H1 (cell line): ENCODE data around the gene ARHGAP22. TPM values are rescaled to one million over a fixed set of nuclear protein-coding genes. Genes with fewer than 3 reads are reported as not detected.

Experiments
- CTCF ChIA-PET: fragments of 300-600 bp; sonication (Branson Sonifier 250); formaldehyde crosslinking; loops from one replicate; lab custom pipeline; 2021; ENCODE audit not compliant: partially characterized antibody; lab: Charles Lee
- POLR2A ChIA-PET: fragments of 300-600 bp; sonication (Branson Sonifier 250); formaldehyde crosslinking; loops from one replicate; lab custom pipeline; 2021; ENCODE audit warnings: inconsistent platforms; ENCODE audit not compliant: partially characterized antibody; lab: Charles Lee
- DNase-seq, 2 experiments: peaks; one replicate each; pipeline versions ENCODE4 v3.0.0 to v3.0.0-alpha.2; 2010 to 2022; ENCODE audit warnings: low spot score in 2 of 2, low read depth in 1 of 2, mixed read lengths in 1 of 2
- FAIRE-seq: peaks from 2 replicates; lab custom pipeline; 2011; peaks lifted over from hg19 to GRCh38; lab: Jason Lieb, UNC
- H2AFZ ChIP-seq: 2 replicates; pipeline ENCODE4 v1.8.1; 2012; ENCODE audit warnings: low read length, inconsistent platforms
- H2AK5ac ChIP-seq: 2 replicates; pipeline ENCODE4 v1.6.1; 2013; ENCODE audit warnings: low read depth, low read length
- H2BK120ac ChIP-seq: replicated peaks from 2 replicates; pipeline ENCODE3; 2013; ENCODE audit warnings: low read depth, low read length, inconsistent platforms
- H2BK12ac ChIP-seq: 2 replicates; pipeline ENCODE4 v1.6.1; 2013; ENCODE audit warnings: low read depth, low read length
- H2BK15ac ChIP-seq: 2 replicates; pipeline ENCODE4 v1.6.1; 2013; ENCODE audit warnings: low read length
- H2BK20ac ChIP-seq: 2 replicates; pipeline ENCODE4 v1.6.1; 2013; ENCODE audit warnings: low read length
- H2BK5ac ChIP-seq: 2 replicates; pipeline ENCODE4 v1.6.1; 2013; ENCODE audit warnings: low read depth, low read length
- H3K14ac ChIP-seq: 2 replicates; pipeline ENCODE4 v1.6.1; 2013; ENCODE audit warnings: inconsistent platforms; ENCODE audit not compliant: insufficient read length
- H3K18ac ChIP-seq: 2 replicates; pipeline ENCODE4 v1.6.1; 2013; ENCODE audit warnings: low read length; ENCODE audit errors: extremely low read depth
- H3K23ac ChIP-seq: 2 replicates; pipeline ENCODE4 v1.6.1; 2013; ENCODE audit warnings: inconsistent platforms; ENCODE audit not compliant: insufficient read length
- H3K23me2 ChIP-seq: 2 replicates; pipeline ENCODE4 v1.6.1; 2013; ENCODE audit warnings: low read depth, low read length
- H3K27ac ChIP-seq: 2 replicates; pipeline ENCODE4 v1.6.1; 2011; ENCODE audit warnings: low read depth, low read length, inconsistent platforms
- H3K27me3 ChIP-seq, 4 experiments: replicated peaks in 1 of 4; 1 replicate in 1 of 4; 2 replicates in 3 of 4; pipeline versions ENCODE4 v1.6.1 to v1.8.1; 2011 to 2013; ENCODE audit warnings: low read length in 3 of 4, mild to moderate bottlenecking in 3 of 4, inconsistent platforms in 2 of 4, mixed read lengths in 2 of 4, moderate library complexity in 1 of 4; ENCODE audit not compliant: control insufficient read depth in 3 of 4, insufficient read depth in 3 of 4; ENCODE audit errors: extremely low read depth in 1 of 4
- H3K36me3 ChIP-seq, 4 experiments: 2 replicates each; pipeline versions ENCODE4 v1.6.1 to v1.8.1; 2011 to 2013; ENCODE audit warnings: mild to moderate bottlenecking in 4 of 4, low read length in 3 of 4, moderate library complexity in 2 of 4, control low read depth in 1 of 4, inconsistent platforms in 1 of 4; ENCODE audit not compliant: insufficient read depth in 4 of 4, control insufficient read depth in 2 of 4
- H3K4ac ChIP-seq: replicated peaks from 2 replicates; pipeline ENCODE3; 2013; ENCODE audit warnings: low read length, low read depth, mixed read lengths, inconsistent platforms; ENCODE audit not compliant: insufficient read length
- H3K4me1 ChIP-seq, 4 experiments: replicated peaks in 1 of 4; 1 replicate in 1 of 4; 2 replicates in 3 of 4; pipeline versions ENCODE4 v1.6.1 to v1.8.1; 2011 to 2013; ENCODE audit warnings: low read length in 3 of 4, inconsistent platforms in 2 of 4, mixed read lengths in 1 of 4; ENCODE audit not compliant: insufficient read depth in 4 of 4, control insufficient read depth in 3 of 4
- H3K4me2 ChIP-seq, 2 experiments: 2 replicates each; pipeline versions ENCODE4 v1.6.1 to v1.8.1; 2011 to 2013; ENCODE audit warnings: low read depth in 2 of 2, low read length in 2 of 2, control low read depth in 1 of 2, inconsistent platforms in 1 of 2, mild to moderate bottlenecking in 1 of 2; ENCODE audit not compliant: insufficient read depth in 1 of 2
- H3K4me3 ChIP-seq, 4 experiments: fragments of 200-600, 300-600 bp in 1 of 4; sonication (generic), shearing (Covaris generic), sonication (Bioruptor Twin) in 1 of 4; 2 replicates each; pipeline versions ENCODE4 v1.5.1 to v1.8.1; 2011 to 2016; ENCODE audit warnings: low read length in 4 of 4, low read depth in 3 of 4, control low read depth in 2 of 4, inconsistent platforms in 2 of 4, mild to moderate bottlenecking in 2 of 4, mixed read lengths in 1 of 4, moderate library complexity in 1 of 4; ENCODE audit not compliant: insufficient read depth in 2 of 4; ENCODE audit errors: extremely low read depth in 1 of 4
- H3K56ac ChIP-seq: replicated peaks from 2 replicates; pipeline ENCODE3; 2013; ENCODE audit warnings: low read depth, mild to moderate bottlenecking, mixed read lengths, low read length, inconsistent platforms; ENCODE audit not compliant: insufficient read length
- H3K79me1 ChIP-seq: 2 replicates; pipeline ENCODE4 v1.6.1; 2013; ENCODE audit warnings: low read depth, low read length, control low read depth
- H3K79me2 ChIP-seq, 2 experiments: 2 replicates each; pipeline versions ENCODE4 v1.6.1 to v1.8.1; 2012 to 2013; ENCODE audit warnings: low read length in 2 of 2, mild to moderate bottlenecking in 2 of 2, inconsistent platforms in 1 of 2; ENCODE audit not compliant: insufficient read depth in 2 of 2, control insufficient read depth in 1 of 2
- H3K9ac ChIP-seq, 4 experiments: replicated peaks in 1 of 4; 1 replicate in 1 of 4; 2 replicates in 3 of 4; pipeline versions ENCODE4 v1.6.1 to v1.8.1; 2011 to 2013; ENCODE audit warnings: low read depth in 3 of 4, low read length in 3 of 4, control low read depth in 2 of 4, mild to moderate bottlenecking in 2 of 4, moderate library complexity in 2 of 4, inconsistent platforms in 1 of 4; ENCODE audit errors: extremely low read depth in 1 of 4
- H3K9me3 ChIP-seq, 2 experiments: 2 replicates each; pipeline versions ENCODE4 v1.6.1 to v1.8.1; 2012 to 2013; ENCODE audit warnings: mild to moderate bottlenecking in 2 of 2, moderate library complexity in 2 of 2, control low read depth in 1 of 2, inconsistent platforms in 1 of 2, low read depth in 1 of 2, low read length in 1 of 2, mixed read lengths in 1 of 2; ENCODE audit not compliant: insufficient read depth in 2 of 2
- H4K20me1 ChIP-seq, 2 experiments: replicated peaks in 1 of 2; 2 replicates each; pipeline versions ENCODE3 to v1.8.1; 2011 to 2013; ENCODE audit warnings: inconsistent platforms in 2 of 2, low read length in 2 of 2, mild to moderate bottlenecking in 1 of 2; ENCODE audit not compliant: insufficient read depth in 2 of 2, control insufficient read depth in 1 of 2
- H4K5ac ChIP-seq: 2 replicates; pipeline ENCODE4 v1.6.1; 2013; ENCODE audit warnings: low read length, low read depth, mixed read lengths, inconsistent platforms; ENCODE audit not compliant: insufficient read length
- H4K8ac ChIP-seq: 2 replicates; pipeline ENCODE4 v1.8.0; 2013; ENCODE audit warnings: mild to moderate bottlenecking, moderate library complexity, low read length, inconsistent platforms; ENCODE audit not compliant: insufficient read depth; ENCODE audit errors: extremely low read depth
- H4K91ac ChIP-seq: replicated peaks from 2 replicates; pipeline ENCODE3; 2013; ENCODE audit warnings: low read length, mixed read lengths, inconsistent platforms; ENCODE audit not compliant: insufficient read length
- CBX8 ChIP-seq: fragments of 300-800, 300-1000 bp; sonication (generic); IDR thresholded peaks from 2 replicates; pipeline ENCODE4 v1.7.1; 2016; ENCODE audit warnings: low read depth, low read length, borderline replicate concordance
- E2F6 ChIP-seq: IDR thresholded peaks from 2 replicates; pipeline ENCODE4 v1.6.1; 2012; ENCODE audit warnings: inconsistent platforms
- GTF2F1 ChIP-seq: IDR thresholded peaks from 2 replicates; pipeline ENCODE4 v1.6.1; 2012; ENCODE audit warnings: low read depth, low read length, improper control_type of control experiment, borderline replicate concordance
- KDM4A ChIP-seq: IDR thresholded peaks from one replicate; pipeline ENCODE4 v1.7.1; 2012; ENCODE audit warnings: low read depth, mild to moderate bottlenecking, moderate library complexity, low read length, inconsistent platforms; ENCODE audit not compliant: severe bottlenecking
- RBBP5 ChIP-seq: IDR thresholded peaks from 2 replicates; pipeline ENCODE4 v1.7.1; 2012; ENCODE audit warnings: low read depth, mild to moderate bottlenecking, inconsistent platforms, low read length, moderate library complexity, borderline replicate concordance
- TBP ChIP-seq: IDR thresholded peaks from 2 replicates; pipeline ENCODE4 v1.6.1; 2011; ENCODE audit warnings: low read depth, low read length, improper control_type of control experiment
- WGBS, 2 experiments: shearing (Covaris generic) in 1 of 2; methylation state at CpG; one replicate each; pipeline versions ENCODE4 v1.1.6 to v1.1.7; 2013 to 2015; ENCODE audit warnings: low lambda C conversion rate in 2 of 2, mixed read lengths in 2 of 2, inconsistent platforms in 1 of 2, low coverage in 1 of 2, missing lambda C conversion rate in 1 of 2; ENCODE audit not compliant: insufficient replicate concordance in 2 of 2, insufficient coverage in 1 of 2, insufficient read length in 1 of 2; ENCODE audit errors: extremely low coverage in 1 of 2, missing lambda C conversion rate in 1 of 2; 5-methylcytosine and 5-hydroxymethylcytosine counted together
- polyA plus RNA-seq, 7 experiments: library from polyadenylated mRNA; depleted of rRNA in 3 of 7; stranded (reverse) in 5 of 7; unstranded in 2 of 7; fragments of >200 nt in 5 of 7; fragments of 200-250 nt in 2 of 7; gene quantifications; 1 replicate in 5 of 7; 2 replicates in 1 of 7; 4 replicates in 1 of 7; pipeline versions ENCODE4 v1.2.1 to v1.2.3, GENCODE V29; 2011 to 2013; ENCODE audit warnings: missing spikeins in 2 of 7, mixed read lengths in 2 of 7
- total RNA-seq: library from RNA; stranded (reverse); fragmentation: NEBNext Ultra II Directional; extraction: Animal tissue kit (Norgen Biotek cat#: 25700); gene quantifications from 2 replicates; pipeline ENCODE4 v1.2.1, GENCODE V29; 2021

The ARHGAP22 gene
- total and polyA plus RNA-seq, 2 of the 8 experiments (the other 6 are each of a cell fraction or from before 2014, with no cell fraction given): 3.6 to 11.2 TPM

DNA sequence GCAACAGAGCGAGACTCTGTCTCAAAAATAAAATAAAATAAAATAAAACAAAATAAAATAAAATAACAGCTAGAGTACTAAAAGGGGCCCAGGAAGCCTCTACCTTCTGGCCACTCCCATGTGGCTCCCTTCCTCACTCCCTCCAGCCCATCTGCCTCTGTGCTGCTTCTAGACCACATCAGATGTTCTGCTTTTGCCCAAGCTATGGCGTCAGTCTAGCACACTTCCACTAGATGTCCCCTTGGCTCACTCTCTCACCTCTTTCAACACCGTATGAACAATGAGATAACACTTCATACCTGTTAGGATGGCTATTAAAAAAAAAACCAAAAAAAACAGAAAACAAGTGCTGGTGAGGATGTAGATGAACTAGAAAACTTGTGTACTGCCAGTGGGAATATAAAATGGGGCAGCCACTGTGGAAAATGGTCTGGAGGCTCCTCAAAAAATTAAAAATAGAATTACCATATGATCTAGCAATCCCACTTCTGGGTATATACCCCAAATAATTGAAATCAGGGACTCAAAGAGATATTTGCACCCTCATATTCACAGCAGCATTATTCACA lies 132.3 kb downstream of the ARHGAP22 start:
- Histone ChIP-seq H2AFZ (no peak overlapping the region), H3K4ac (no peak overlapping the region), H2BK12ac (no peak overlapping the region), H4K8ac (no peak overlapping the region), H3K56ac (no peak overlapping the region), H3K23ac (no peak overlapping the region), H3K4me1 (peaks cover 3 to 14% (median 8%) of the 10 kb centered on the region in 4 experiments), H4K5ac (no peak overlapping the region), H3K27ac (no peak overlapping the region), H2BK120ac (no peak overlapping the region), H2BK15ac (no peak overlapping the region), H3K79me2 (no peaks in the 10 kb centered on the region), H2BK5ac (no peak overlapping the region), H3K4me2 (no peak overlapping the region), H3K4me3 (no peak overlapping the region), H2AK5ac (no peak overlapping the region), H4K20me1 (no peaks in the 10 kb centered on the region), H3K14ac (no peak overlapping the region), H2BK20ac (no peak overlapping the region), H3K23me2 (no peaks in the 10 kb centered on the region), H3K9ac (no peak overlapping the region), H3K9me3 (no peaks in the 10 kb centered on the region), H3K18ac (no peak overlapping the region), H3K79me1 (no peaks in the 10 kb centered on the region), H3K27me3 (no peaks in the 10 kb centered on the region; a peak in 2 of 7 replicates), H4K91ac (no peak overlapping the region), H3K36me3 (no peaks in the 10 kb centered on the region)
- WGBS, 2 experiments: 63% methylated on average over 3 of the region's 3 CpGs; no CpG with 5 or more reads in 1 of the 2 experiments
- DNase-seq (no peak), FAIRE-seq (no peak)
- ChIA-PET CTCF (no interaction called here), POLR2A (interaction anchor here (0.9 kb wide), 1 partner anchor 9 kb away, joined by 3 read pairs; no protein-coding TSS in a partner anchor)
- TF ChIP-seq TBP: no peak
- no peak for TF ChIP-seq RBBP5
- TF ChIP-seq KDM4A: no peak
- no peak for TF ChIP-seq GTF2F1
- TF ChIP-seq E2F6: no peak
- no peak for TF ChIP-seq CBX8
